ENCODE measurements around the gene LMF1. TPM values are rescaled to one million over a fixed set of nuclear protein-coding genes. Genes with fewer than 3 reads are reported as not detected.

The LMF1 gene
- total and polyA plus RNA-seq, 2 of the 4 experiments (the other 2 are of a cell fraction) = 7.7 to 13.1 TPM

DNA sequence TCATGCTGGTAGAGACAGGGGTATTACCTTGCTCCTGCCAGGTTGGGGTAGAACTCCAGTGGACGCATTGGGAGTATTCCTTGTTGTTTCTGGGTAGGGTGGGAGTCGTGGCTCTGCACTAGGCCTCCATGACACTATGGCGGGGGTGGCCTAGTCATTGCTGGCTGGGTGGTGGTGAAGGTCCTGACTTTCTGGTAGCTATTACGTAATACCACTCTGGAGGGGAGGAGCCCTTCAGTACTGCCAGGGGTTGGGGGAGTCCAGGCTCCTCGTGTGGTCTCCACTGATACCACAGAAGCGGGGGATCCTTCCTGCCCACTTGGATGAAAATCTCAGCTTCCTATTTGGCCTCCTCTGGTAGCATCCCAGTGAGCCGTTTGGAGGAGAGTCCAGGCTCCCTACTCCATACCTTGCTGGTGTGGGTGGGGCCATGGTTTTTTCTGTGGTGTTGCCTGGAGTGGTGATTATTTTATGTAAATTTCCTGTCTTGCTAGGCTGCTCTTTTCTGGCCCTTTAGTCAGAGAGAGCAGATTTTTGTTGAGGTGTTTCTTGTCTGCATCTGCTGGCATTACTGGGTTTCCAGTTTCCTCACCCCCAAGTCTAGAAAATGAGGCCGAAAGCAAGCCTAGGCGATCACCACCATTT is 104.4 kb downstream of the LMF1 start:
- dilution Hi-C loops (cut with HindIII; ENCODE audit: low sequenced_read_pairs, unreplicated experiment) (no loop called here), in situ Hi-C loops (cut with MboI; ENCODE audit: low sequenced_read_pairs) (no loop called here), intact Hi-C loops (cut with micrococcal nuclease) (loop anchor here (10.0 kb wide), 1 partner anchor 78 kb away; no protein-coding TSS in a partner anchor)
- H3K4me3 ChIP-seq (ENCODE audit: insufficient read depth, low read depth, low read length) = no peak overlapping the region
- ChIA-PET CTCF (no interaction called here), POLR2A (ENCODE audit: unreplicated experiment) (no interaction called here)
- H3K27ac ChIP-seq (ENCODE audit: insufficient read depth, low read length) = no peak overlapping the region
- H4K8ac ChIP-seq (ENCODE audit: low read depth in 2 of 2, low read length in 2 of 2) = no peak overlapping the region
- no peak overlapping the region for H2BK15ac ChIP-seq (ENCODE audit: low read depth, low read length)
- H3K56ac ChIP-seq (ENCODE audit: extremely low read depth, insufficient read depth, low read length) = no peak overlapping the region
- H2AK9ac ChIP-seq (replicated peaks; ENCODE audit: low read depth, low read length, poor library complexity) = peak overlapping the region; percentile 40
- H2AK5ac ChIP-seq (ENCODE audit: low read depth, low read length) = no peak overlapping the region
- H4K5ac ChIP-seq (ENCODE audit: low read depth, low read length) = no peak overlapping the region
- H3K18ac ChIP-seq (ENCODE audit: low read depth, low read length) = no peak overlapping the region
- H4K20me1 ChIP-seq (ENCODE audit: insufficient read depth, low read length) = no peaks in the 10 kb centered on the region
- H2BK5ac ChIP-seq (ENCODE audit: low read depth, low read length, poor library complexity, severe bottlenecking) = no peak overlapping the region
- no peak overlapping the region for H3K9ac ChIP-seq (ENCODE audit: low read depth, low read length)
- WGBS, 2 experiments (ENCODE audit: extremely low coverage in 2 of 2, insufficient read length in 1 of 2) = no CpG with 5 or more reads among the region's 9 CpGs
- peak overlapping the region; percentile 33 for H2AFZ ChIP-seq (replicated peaks; ENCODE audit: low read length, poor library complexity)
- H3K9me1 ChIP-seq (ENCODE audit: insufficient read depth, low read length) = no peaks in the 10 kb centered on the region
- no peak overlapping the region for H3K4me2 ChIP-seq (ENCODE audit: low read depth, low read length)
- no peaks in the 10 kb centered on the region for H3K79me1 ChIP-seq (ENCODE audit: low read depth in 1 of 2, low read length in 2 of 2)
- TF ChIP-seq BHLHE40 (IDR thresholded peaks at IDR 0.05; ENCODE audit: low read depth, low read length) (no peak), CEBPB (IDR thresholded peaks at IDR 0.05; ENCODE audit: low read depth, low read length) (peak; percentile 77)
- H3K23ac ChIP-seq (ENCODE audit: low read depth, low read length) = no peak overlapping the region
- peaks cover 1% of the 10 kb centered on the region; the same call in 1 of the 2 replicates for H3K9me3 ChIP-seq (ENCODE audit: control insufficient read depth, insufficient read depth, low read length)
- no TSS peak for BruUV-seq (replicated peaks)
- H3K36me3 ChIP-seq (ENCODE audit: control insufficient read depth, insufficient read depth, low read length) = no peaks in the 10 kb centered on the region
- H3K14ac ChIP-seq (replicated peaks; ENCODE audit: low read depth, low read length) = no peak overlapping the region
- H3K27me3 ChIP-seq (ENCODE audit: control insufficient read depth, insufficient read depth, low read length) = no peaks in the 10 kb centered on the region
- no peak overlapping the region for H2BK120ac ChIP-seq (ENCODE audit: low read depth, low read length)
- no peaks in the 10 kb centered on the region for H3K4me1 ChIP-seq (ENCODE audit: control insufficient read depth, insufficient read depth, low read length)
- no peak overlapping the region for H4K91ac ChIP-seq (ENCODE audit: insufficient read depth, low read depth, low read length)
- DNase-seq = no peak
- no peak overlapping the region for H3K4ac ChIP-seq (ENCODE audit: low read depth, low read length)
- ATAC-seq (ENCODE audit: low read depth) = no peak
- no peak overlapping the region for H2BK20ac ChIP-seq (ENCODE audit: low read depth, low read length)
